HepG2 (cell line): ENCODE data around the gene SURF6. TPM values are rescaled to one million over a fixed set of nuclear protein-coding genes. Genes with fewer than 3 reads are reported as not detected.

Experiments used
- ATAC-seq: fragments of 200-7000 bp; cut with Tn5 transposase; 3 replicates; pipeline ENCODE4 v1.9.1; 2020; ENCODE audit warnings: mild to moderate bottlenecking, moderate library complexity
- BruUV-seq: library from RNA; stranded (reverse); fragments of 400-500 nt; replicated peaks from 2 replicates; lab custom pipeline; 2021; lab: Mats Ljungman, UMichigan
- CTCF ChIA-PET: fragments of 300-600 bp; formaldehyde crosslinking; extraction: SDS; loops from one replicate; lab custom pipeline; 2021; ENCODE audit warnings: low total read pairs, inconsistent platforms, low intra/inter-chr PET ratio; lab: Yijun Ruan, JAX
- POLR2A ChIA-PET: fragments of 350-600 bp; sonication (Branson Sonifier 250); formaldehyde crosslinking; loops from one replicate; lab custom pipeline; 2020; ENCODE audit warnings: antibody characterized with exemption, inconsistent platforms; lab: Yijun Ruan, JAX
- DNase-seq: peaks from one replicate; pipeline ENCODE4 v3.0.0-alpha.2; 2015; ENCODE audit warnings: low spot score
- FAIRE-seq: peaks from 3 replicates; lab custom pipeline; 2011; peaks lifted over from hg19 to GRCh38; lab: Jason Lieb, UNC
- H2AFZ ChIP-seq: one replicate; pipeline ENCODE4 v1.6.1; 2011; ENCODE audit warnings: low read length, inconsistent platforms
- H3K27ac ChIP-seq: fragments of 300-600 bp; 3 replicates; pipeline ENCODE4 v1.8.0; 2011; ENCODE audit warnings: mixed run types, mild to moderate bottlenecking, mixed read lengths, low read length, inconsistent platforms; ENCODE audit not compliant: insufficient read depth; ENCODE audit errors: extremely low read length
- H3K27me3 ChIP-seq, 2 experiments: fragments of 200-600 bp in 1 of 2; 2 replicates in 1 of 2; 3 replicates in 1 of 2; pipeline versions ENCODE4 v1.6.0 to v1.8.0; 2011; ENCODE audit warnings: low read length in 2 of 2, mild to moderate bottlenecking in 2 of 2, moderate library complexity in 2 of 2, inconsistent platforms in 1 of 2; ENCODE audit not compliant: insufficient read depth in 2 of 2, control insufficient read depth in 1 of 2
- H3K36me3 ChIP-seq, 2 experiments: fragments of 200-600 bp in 1 of 2; replicated peaks in 1 of 2; 2 replicates in 1 of 2; 3 replicates in 1 of 2; pipeline versions ENCODE4 v1.5.1 to v1.8.0; 2011; ENCODE audit warnings: low read length in 2 of 2, inconsistent platforms in 1 of 2; ENCODE audit not compliant: insufficient read depth in 2 of 2, control insufficient read depth in 1 of 2
- H3K4me1 ChIP-seq: 2 replicates; pipeline ENCODE4 v1.5.1; 2012; ENCODE audit warnings: low read length, inconsistent platforms; ENCODE audit not compliant: insufficient read depth
- H3K4me2 ChIP-seq: 2 replicates; pipeline ENCODE4 v1.6.0; 2011; ENCODE audit warnings: low read depth, low read length, inconsistent platforms
- H3K4me3 ChIP-seq, 3 experiments: fragments of 200-600 bp in 1 of 3; sonication (generic), shearing (Covaris generic) in 1 of 3; replicated peaks in 1 of 3; 2 replicates each; pipeline ENCODE4 v1.5.1; 2011 to 2016; ENCODE audit warnings: low read length in 3 of 3, inconsistent platforms in 2 of 3, low read depth in 2 of 3, mild to moderate bottlenecking in 2 of 3, control low read depth in 1 of 3, mixed read lengths in 1 of 3; ENCODE audit not compliant: insufficient read depth in 1 of 3
- H3K79me2 ChIP-seq: one replicate; pipeline ENCODE4 v1.6.1; 2011; ENCODE audit warnings: low read length, inconsistent platforms; ENCODE audit not compliant: insufficient read depth
- H3K9ac ChIP-seq: 2 replicates; pipeline ENCODE4 v1.6.0; 2011; ENCODE audit warnings: mild to moderate bottlenecking, low read depth, low read length, inconsistent platforms; ENCODE audit not compliant: insufficient read depth
- H3K9me3 ChIP-seq: 2 replicates; pipeline ENCODE4 v1.5.1; 2012; ENCODE audit warnings: mild to moderate bottlenecking, low read length
- H4K20me1 ChIP-seq: 2 replicates; pipeline ENCODE4 v1.6.0; 2011; ENCODE audit warnings: inconsistent platforms, mild to moderate bottlenecking, low read length, moderate library complexity; ENCODE audit not compliant: insufficient read depth
- GTF2F1 ChIP-seq: fragments of 150-350 bp; IDR thresholded peaks from 2 replicates; pipeline ENCODE4 v1.6.1; 2014; ENCODE audit warnings: low read length
- ISX ChIP-seq: sonication (generic); formaldehyde crosslinking; conservative IDR thresholded peaks from 2 replicates; pipeline ENCODE4 v1.5.0; 2020; ENCODE audit warnings: missing genetic modification reagents
- NR1H2 ChIP-seq: sonication (generic); formaldehyde crosslinking; IDR thresholded peaks from 2 replicates; pipeline ENCODE4 v1.8.1; 2022; ENCODE audit warnings: low read depth, missing genetic modification reagents, borderline replicate concordance
- POLR2AphosphoS2 ChIP-seq: IDR thresholded peaks from 2 replicates; pipeline ENCODE4 v1.6.1; 2011; ENCODE audit warnings: low read depth, low read length, improper control_type of control experiment
- POLR2G ChIP-seq: fragments of 200-400 bp; formaldehyde crosslinking; IDR thresholded peaks from 2 replicates; pipeline ENCODE4 v1.6.1; 2018; ENCODE audit warnings: mild to moderate bottlenecking, low read depth, low read length, moderate library complexity
- ZMYM4 ChIP-seq: sonication (generic); formaldehyde crosslinking; IDR thresholded peaks from 2 replicates; pipeline ENCODE4 v1.8.1; 2023; ENCODE audit warnings: mild to moderate bottlenecking, missing genetic modification reagents
- ZNF30 ChIP-seq: sonication (generic); formaldehyde crosslinking; IDR thresholded peaks from 2 replicates; pipeline ENCODE4 v1.5.0; 2020; ENCODE audit warnings: mild to moderate bottlenecking, missing genetic modification reagents
- ZNF619 ChIP-seq: sonication (generic); formaldehyde crosslinking; IDR thresholded peaks from 2 replicates; pipeline ENCODE4 v1.4.0; 2020; ENCODE audit warnings: mild to moderate bottlenecking, missing genetic modification reagents
- ZNF724P ChIP-seq: sonication (generic); formaldehyde crosslinking; IDR thresholded peaks from 2 replicates; pipeline ENCODE4 v1.8.0; 2022; ENCODE audit warnings: missing genetic modification reagents, borderline replicate concordance
- ZNF841 ChIP-seq: sonication (generic); formaldehyde crosslinking; IDR thresholded peaks from 2 replicates; pipeline ENCODE4 v1.8.1; 2023; ENCODE audit warnings: missing genetic modification reagents, borderline replicate concordance
- WGBS: methylation state at CpG from one replicate; pipeline ENCODE4 v1.1.6; 2017; ENCODE audit warnings: low lambda C conversion rate; 5-methylcytosine and 5-hydroxymethylcytosine counted together
- in situ Hi-C: cut with HindIII; loops from 2 replicates; pipeline ENCODE4 v1.10.0; 2017; ENCODE audit warnings: low pct_unique_long_range_greater_than_20kb; ENCODE audit not compliant: extremely low pct_ligation_motif_present
- intact Hi-C: fragments of 100-400 bp; cut with micrococcal nuclease; formaldehyde crosslinking; loops from one replicate; pipeline ENCODE4 v1.10.0; 2022; ENCODE audit not compliant: unreplicated experiment
- polyA plus RNA-seq, 8 experiments: library from polyadenylated mRNA; depleted of rRNA in 3 of 8; stranded (reverse) in 7 of 8; unstranded in 1 of 8; fragments of >200 nt; fragmentation: Illumina TruSeq in 4 of 8; extraction: Trizol in 4 of 8; gene quantifications; 2 replicates each; pipeline versions ENCODE4 v1.2.1 to v1.2.3, GENCODE V29; 2011 to 2016; ENCODE audit warnings: low read depth in 4 of 8, missing spikeins in 1 of 8, mixed read lengths in 1 of 8; ENCODE audit not compliant: insufficient read depth in 1 of 8
- total RNA-seq, 5 experiments: library from RNA; depleted of rRNA; stranded (reverse); fragments of >200 nt; fragmentation: Illumina TruSeq; extraction: Trizol; gene quantifications; 2 replicates each; pipeline ENCODE4 v1.2.3, GENCODE V29; 2016; ENCODE audit warnings: low read depth in 1 of 5

SURF6 gene
- total and polyA plus RNA-seq, 2 of the 13 experiments (the other 11 are each of a cell fraction or from before 2014, with no cell fraction given) = 5.9 to 14.7 TPM

GRCh38 chr9:133361507-133362092 is 25.6 kb upstream of the SURF6 start:
- peaks cover 22% of the 10 kb centered on the region for H3K79me2 ChIP-seq
- DNase-seq = no peak
- 91% methylated on average over 12 of the region's 13 CpGs for WGBS
- H3K4me1 ChIP-seq = peaks cover 51% of the 10 kb centered on the region
- FAIRE-seq = no peak
- H3K27ac ChIP-seq = peak overlapping the region; percentile 50
- in situ Hi-C loops (no loop called here), intact Hi-C loops (no loop called here)
- ChIA-PET CTCF (no interaction called here), POLR2A (no interaction called here)
- H3K9ac ChIP-seq = no peak overlapping the region
- no peak overlapping the region for H2AFZ ChIP-seq
- no peaks in the 10 kb centered on the region for H3K27me3 ChIP-seq
- no peak for TF ChIP-seq GTF2F1
- TF ChIP-seq NR1H2 (CRISPR knock-in tag) = no peak
- 0 out of 2 replicates have a peak, but pooled peaks have one; percentile 1 for TF ChIP-seq ZNF841 (CRISPR knock-in tag)
- TF ChIP-seq POLR2AphosphoS2 = peak; percentile 86
- no peak for TF ChIP-seq ISX (CRISPR knock-in tag)
- no peak for TF ChIP-seq ZNF30 (CRISPR knock-in tag)
- TF ChIP-seq ZNF724P (CRISPR knock-in tag) = no peak
- TF ChIP-seq ZNF619 (CRISPR knock-in tag) = no peak
- no peak for TF ChIP-seq ZMYM4 (CRISPR knock-in tag)
- TF ChIP-seq POLR2G = peak; percentile 61; the same call in 1 of the 2 replicates
- no peaks in the 10 kb centered on the region for H3K9me3 ChIP-seq
- H3K4me3 ChIP-seq = no peak overlapping the region
- H3K4me2 ChIP-seq = no peak overlapping the region
- no TSS peak for BruUV-seq
- peaks cover 22 to 77% of the 10 kb centered on the region in 2 experiments for H3K36me3 ChIP-seq
- H4K20me1 ChIP-seq = peaks cover 53% of the 10 kb centered on the region
- no peak for ATAC-seq
